HG02870 (cell line): Measurements from ENCODE around the gene TTC22.

Source experiments
- ATAC-seq: cut with Tn5 transposase; IDR thresholded peaks from one replicate; pipeline ENCODE4 v1.9.1; 2021; ENCODE audit warnings: mild to moderate bottlenecking, moderate library complexity; ENCODE audit not compliant: unreplicated experiment

The TTC22 gene

GRCh38 chr1:54800899-54801759 lies at the start of gene TTC22:
TTC22 (minus strand) TSS chr1:54801323; CDS start chr1:54801163, 160 bp downstream.
- peak; percentile 77 for ATAC-seq

GRCh38 chr1:54850737-54851136 lies 49.6 kb upstream of the TTC22 start:
- ATAC-seq: no peak

GRCh38 chr1:54850069-54850730 lies 49.1 kb upstream of the TTC22 start:
- no peak for ATAC-seq

GRCh38 chr1:54849219-54850068 lies 48.3 kb upstream of the TTC22 start:
- no peak for ATAC-seq

- ATAC-seq: no peak
Measured at GRCh38 chr1:54848134-54848948, 47.2 kb upstream of the TTC22 start.

GRCh38 chr1:54846716-54847284 lies 45.7 kb upstream of the TTC22 start:
- no peak for ATAC-seq

- ATAC-seq: no peak
Measured at GRCh38 chr1:54846301-54846700, 45.2 kb upstream of the TTC22 start.

- ATAC-seq: no peak
Measured at GRCh38 chr1:54845772-54846171, 44.6 kb upstream of the TTC22 start.

- no peak for ATAC-seq
Measured at GRCh38 chr1:54844564-54844963, 43.4 kb upstream of the TTC22 start.

- no peak for ATAC-seq
Measured at GRCh38 chr1:54843449-54843848, 42.3 kb upstream of the TTC22 start.

GRCh38 chr1:54842963-54843362 lies 41.8 kb upstream of the TTC22 start:
- ATAC-seq: no peak

GRCh38 chr1:54842206-54842915 lies 41.2 kb upstream of the TTC22 start:
- ATAC-seq: no peak

- no peak for ATAC-seq
Measured at GRCh38 chr1:54839824-54840223, 38.7 kb upstream of the TTC22 start.

GRCh38 chr1:54838565-54839180 lies 37.5 kb upstream of the TTC22 start:
- no peak for ATAC-seq

GRCh38 chr1:54837002-54837853 lies 36.1 kb upstream of the TTC22 start:
- ATAC-seq: no peak

- ATAC-seq: no peak
Measured at GRCh38 chr1:54836594-54836993, 35.5 kb upstream of the TTC22 start.

- no peak for ATAC-seq
Measured at GRCh38 chr1:54835970-54836369, 34.8 kb upstream of the TTC22 start.
